NCI-H1417 treated with DMSO at 0.1 percent for 48 hours (cell line): Measurements from ENCODE around the gene MEIS3.
"Not testable (repeated sequence)": the region's sequence is repeated elsewhere in the genome, so short reads cannot be mapped to it uniquely, and the experiment has no call there.

ENCODE experiments used
- DNase-seq: peaks from one replicate; lab custom pipeline; 2025; lab: John Stamatoyannopoulos, UW

The MEIS3 gene

DNA sequence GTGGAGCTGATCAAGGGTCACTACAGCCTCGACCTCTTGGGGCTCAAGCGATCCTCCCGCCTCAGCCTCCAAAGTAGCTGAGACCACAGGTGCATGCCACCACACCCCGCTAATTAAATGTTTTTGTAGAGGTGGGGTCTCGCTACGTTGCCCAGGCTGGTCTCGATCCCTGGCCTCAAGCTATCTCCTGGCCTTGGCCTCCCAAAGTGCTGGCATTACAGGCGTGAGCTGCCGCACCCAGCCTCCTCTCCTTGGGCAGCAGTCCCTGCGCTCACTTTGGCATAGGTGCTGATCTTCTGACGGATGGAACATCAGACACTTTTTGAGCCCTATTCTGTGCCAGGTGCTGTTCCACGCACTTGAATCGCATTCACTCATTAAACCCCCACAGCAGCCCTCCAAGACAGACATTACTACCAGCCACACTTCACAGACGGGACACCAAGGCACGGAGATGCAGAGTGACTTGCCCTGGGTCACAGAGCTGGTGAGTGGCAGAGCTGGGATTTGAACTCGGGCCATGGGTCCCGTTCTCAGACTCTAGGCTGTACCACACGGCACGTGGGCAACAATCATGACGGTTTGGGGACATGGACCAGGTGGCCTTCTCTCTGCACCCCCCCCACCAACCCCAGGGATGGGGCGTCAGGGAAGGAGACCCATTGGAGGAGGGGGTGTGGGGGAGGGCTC is 3.2 kb downstream of the MEIS3 start:
- no peak for DNase-seq

DNA sequence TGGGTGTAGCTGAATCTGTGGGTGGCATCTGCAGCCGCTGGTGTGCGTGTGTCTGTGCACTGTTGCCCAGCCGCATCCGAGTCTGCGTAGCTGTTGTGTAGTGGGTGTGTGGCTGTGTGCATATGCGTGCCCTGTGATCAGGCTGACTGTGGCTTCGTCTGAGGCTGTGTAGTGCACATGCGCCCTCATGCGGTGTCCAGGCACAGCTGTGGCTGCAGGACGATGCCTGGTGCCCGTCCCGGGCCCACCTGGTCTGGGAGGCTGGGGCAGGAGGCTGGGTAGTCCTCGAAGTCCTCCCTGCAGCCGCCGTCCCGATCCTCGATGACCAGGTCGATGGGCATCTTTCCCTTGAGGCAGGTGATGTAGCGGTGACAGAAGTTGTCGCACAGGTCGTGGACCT is 4.9 kb downstream of the MEIS3 start:
- DNase-seq, result no peak

DNA sequence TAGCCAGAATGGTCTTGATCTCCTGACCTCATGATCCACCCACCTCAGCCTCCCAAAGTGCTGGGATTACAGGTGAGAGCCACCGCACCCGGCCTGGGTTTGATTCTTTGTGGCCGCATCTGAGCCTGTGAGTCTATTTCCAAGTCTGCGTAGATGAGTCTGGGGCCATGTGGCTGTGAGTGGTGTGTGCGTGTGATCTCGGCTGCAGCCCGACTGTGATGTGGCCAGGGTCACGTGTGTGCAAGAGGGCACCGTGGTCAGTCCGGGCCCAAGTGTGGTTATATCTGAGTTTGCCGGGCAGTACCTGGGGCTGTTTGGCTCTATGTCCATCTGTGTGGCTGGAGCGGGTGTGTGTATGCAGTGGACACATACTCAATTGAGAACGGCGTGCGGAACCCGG is 5.4 kb downstream of the MEIS3 start:
- DNase-seq, result no peak

DNA sequence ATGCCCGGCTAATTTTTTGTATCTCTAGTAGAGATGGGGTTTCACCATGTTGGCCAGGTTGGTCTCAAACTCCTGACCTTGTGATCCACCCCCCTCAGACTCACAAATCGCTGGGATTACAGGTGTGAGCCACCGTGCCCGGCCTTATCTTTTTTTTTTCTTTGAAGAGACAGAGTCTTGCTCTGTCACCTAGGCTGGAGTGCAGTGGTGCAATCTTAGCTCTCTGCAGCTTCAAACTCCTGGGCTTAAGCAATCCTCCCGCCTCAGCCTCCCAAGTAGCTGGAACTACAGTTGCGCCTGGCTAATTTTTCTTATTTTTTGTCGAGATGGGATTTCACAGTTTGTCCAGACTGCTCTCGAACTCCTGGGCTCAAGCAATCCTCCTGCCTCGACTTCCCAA is 7.6 kb downstream of the MEIS3 start:
- not testable (repeated sequence) for DNase-seq

DNA sequence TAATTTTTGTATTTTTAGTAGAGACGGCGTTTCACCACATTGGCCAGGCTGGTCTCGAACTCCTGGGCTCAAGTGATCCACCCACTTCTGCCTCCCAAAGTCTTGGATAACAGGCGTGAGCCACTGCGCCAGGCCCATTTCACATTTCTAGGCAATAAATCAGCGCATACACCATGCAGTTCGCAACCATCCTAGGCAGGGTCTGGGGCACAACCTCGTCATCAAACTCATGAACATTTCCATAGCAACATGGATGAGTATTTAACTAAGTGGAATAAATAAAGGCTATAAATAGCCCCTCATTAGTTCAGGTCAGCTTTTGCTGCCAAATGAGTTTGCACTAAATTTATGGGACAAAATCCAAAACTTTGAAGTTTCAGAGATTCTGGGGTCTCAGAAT is 8.2 kb downstream of the MEIS3 start:
- no peak for DNase-seq

DNA sequence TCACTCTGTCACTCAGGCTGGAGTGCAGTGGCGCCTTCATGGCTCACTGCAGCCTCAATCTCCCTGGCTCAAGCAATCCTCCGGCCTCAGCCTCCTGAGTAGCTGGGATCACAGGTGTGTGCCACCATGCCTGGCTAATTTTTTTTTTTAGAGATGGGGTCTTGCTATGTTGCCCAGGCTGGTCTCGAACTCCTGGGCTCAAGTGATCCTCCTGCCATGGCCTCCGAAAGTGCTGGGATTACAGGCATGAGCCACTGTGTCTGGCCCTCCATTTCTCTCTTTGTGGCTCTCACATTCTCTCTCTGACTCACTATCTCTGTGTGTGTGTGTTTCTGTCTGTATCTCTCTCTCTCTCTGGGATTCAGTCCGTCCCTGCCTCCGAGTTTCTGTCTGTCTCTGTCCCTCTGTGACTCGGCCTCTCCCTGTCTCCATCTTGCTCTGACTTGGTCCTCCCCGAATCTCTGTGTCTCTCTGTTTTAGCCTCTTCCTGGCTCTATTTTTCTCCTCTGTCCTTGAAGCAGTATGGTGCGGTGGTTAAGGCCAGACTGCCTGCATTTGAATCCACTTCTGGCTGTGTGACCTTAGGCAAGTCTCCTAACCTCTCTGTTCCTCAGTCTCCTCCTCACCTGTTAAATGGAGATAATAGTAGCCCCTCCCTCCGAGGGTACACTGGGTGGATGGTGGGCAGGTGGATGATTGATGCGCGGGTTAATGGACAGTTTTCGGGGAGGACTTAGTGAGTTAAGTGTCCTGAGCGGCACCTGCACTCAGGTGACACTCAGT is 11.0 kb downstream of the MEIS3 start:
- no peak for DNase-seq

DNA sequence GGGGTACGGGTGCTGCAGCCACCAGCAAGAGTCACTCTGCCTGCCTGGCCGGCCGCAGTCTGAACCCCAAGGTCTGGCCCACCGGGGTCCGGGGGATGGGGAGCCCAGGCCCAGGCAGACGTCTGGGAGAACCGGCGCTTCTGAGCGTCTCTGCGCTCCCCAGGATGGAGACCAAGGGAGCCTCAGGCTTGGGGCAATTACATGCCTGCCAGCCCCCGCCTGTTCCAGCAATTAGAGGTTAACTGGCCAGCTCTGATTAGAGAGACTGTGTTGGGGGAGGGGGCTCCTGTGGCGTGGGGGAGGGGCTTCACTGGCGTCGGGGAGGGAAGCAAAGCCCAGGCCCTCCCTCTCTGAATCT is 11.9 kb downstream of the MEIS3 start:
- DNase-seq, result no peak

DNA sequence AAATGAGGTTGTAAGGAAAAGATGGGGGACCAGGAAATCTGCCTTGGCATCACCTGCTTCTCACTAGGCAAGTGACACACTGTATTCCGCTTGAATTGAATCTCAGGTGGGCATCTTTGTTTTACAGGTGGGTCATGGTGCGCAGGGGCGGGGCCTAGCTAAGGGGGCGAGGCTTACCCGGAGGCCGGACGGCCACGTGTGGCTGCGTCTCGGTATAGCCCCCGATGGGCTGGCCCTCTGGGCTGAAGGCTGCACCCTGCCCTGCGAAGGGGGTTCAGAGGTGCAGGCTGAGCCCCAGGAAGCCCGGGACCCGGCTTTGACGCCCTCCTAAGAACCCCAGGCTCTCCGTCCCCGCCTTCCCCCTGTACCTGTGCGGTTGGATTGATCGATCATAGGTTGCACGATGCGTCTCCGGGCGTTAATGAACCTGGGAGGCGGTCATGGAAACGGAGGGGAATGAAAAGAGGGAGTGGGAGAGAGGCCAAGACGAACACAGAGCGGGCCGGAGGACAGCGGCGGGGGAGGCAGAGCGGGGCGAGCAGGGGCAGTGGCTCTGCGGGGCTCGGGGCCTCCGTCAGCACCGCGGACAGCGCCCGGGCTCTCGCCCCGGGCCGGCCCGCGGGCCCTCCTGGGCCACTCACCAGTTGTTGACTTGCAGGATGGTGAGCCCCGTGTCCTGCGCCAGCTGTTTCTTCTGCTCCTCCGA is 12.5 kb downstream of the MEIS3 start:
- no peak for DNase-seq

DNA sequence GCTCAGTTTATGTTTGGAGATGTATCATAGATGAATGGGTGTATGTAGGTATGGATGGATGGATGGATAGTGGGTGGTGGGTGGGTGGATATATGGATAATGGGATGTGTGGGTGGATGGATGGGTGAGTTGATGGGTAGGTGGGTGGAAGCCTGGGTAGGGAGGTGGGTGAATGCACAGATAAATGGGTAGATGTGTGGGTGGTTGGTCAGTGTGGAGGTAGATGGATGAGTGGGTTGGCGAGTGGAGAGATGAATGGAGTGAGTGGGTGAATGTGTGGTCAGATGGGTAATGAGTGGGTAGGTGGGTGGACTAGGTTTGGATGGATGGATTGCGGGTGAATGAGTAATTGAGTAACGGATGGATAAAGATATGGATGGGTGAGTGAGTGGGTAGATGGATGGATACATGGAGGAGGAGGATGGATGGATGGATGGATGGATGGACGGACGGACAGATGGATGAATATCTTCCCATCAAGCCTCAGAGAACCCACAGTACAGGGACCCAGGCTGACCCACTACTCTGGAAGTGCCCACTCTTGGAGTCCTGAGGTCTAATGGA is 13.4 kb downstream of the MEIS3 start:
- DNase-seq, result no peak

DNA sequence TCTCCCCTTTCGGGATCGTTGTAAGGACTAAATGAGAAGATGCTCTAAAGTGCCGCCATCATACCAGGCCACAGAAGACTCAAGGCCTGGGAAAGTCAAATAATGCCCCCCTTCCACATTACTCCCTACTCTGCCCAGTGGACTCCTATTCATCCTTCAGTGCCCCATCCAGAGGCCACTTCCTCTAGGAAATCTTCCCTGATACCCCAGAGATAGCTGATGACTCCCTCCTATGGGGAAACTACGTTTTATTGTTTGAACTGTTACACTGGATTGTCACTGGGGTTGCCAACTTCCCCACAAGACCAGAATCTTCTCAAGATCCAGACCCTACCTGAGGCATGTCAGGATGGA is 14.2 kb downstream of the MEIS3 start:
- DNase-seq, result no peak

DNA sequence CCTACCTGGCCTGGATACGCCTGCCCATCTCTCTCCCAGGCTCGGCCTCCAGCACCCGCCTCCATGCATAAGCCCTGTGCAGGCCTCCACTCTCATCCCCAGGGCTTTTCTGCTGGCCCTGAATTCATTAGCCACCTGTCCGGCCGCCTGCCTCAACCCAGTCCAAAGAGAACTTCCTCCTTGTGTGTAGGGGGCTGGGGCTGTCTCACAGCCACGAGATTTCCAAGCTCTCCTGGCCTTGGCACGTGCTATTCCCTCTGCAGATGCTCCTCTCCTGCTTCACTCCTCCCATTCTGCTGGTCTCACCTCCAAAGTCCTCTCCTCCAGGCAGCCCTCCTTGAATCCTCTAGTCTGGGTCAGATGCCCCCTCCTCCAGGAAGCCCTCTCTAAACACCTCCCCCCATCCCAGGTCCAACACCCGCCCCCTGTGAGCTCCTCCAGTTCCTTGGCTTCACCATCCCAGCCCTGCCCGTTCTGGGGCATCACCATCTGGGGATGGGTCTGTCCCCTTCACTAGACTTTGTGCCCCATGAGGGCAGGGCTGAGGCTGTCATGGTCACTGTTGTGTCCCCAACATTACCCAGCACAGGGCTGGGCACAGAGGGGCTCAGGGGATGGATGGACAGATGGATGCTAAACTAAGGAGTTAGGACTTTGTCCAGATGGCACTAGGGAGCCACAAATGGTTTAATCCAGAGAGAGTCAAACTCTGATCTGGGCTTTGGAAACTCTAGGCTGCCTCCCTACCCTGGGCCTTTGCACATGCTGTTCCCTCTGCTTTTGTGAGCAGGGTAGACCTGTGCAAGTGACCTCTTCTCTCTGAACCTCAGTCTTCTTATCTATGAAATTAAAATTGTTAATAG is 14.8 kb downstream of the MEIS3 start:
- no peak for DNase-seq

DNA sequence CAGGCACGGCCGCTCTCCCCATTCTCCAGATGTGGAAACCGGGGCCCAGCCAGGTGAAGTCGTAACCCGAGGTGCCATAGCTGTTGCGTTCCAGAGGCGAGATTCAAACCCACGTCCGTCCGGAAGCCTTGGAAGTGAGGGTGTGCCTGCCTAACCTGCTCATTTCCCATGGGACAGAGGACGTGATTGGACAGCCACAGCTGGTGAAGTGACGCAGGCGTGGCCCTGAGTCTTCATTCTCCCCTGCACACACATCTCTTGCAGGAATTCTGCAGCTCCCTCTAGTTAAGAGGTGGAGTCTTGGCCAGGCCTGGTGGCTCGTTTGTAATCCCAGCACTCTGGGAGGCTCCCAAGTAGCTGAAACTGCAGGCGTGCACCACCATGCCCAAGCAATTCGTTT is 16.8 kb downstream of the MEIS3 start:
- no peak for DNase-seq

DNA sequence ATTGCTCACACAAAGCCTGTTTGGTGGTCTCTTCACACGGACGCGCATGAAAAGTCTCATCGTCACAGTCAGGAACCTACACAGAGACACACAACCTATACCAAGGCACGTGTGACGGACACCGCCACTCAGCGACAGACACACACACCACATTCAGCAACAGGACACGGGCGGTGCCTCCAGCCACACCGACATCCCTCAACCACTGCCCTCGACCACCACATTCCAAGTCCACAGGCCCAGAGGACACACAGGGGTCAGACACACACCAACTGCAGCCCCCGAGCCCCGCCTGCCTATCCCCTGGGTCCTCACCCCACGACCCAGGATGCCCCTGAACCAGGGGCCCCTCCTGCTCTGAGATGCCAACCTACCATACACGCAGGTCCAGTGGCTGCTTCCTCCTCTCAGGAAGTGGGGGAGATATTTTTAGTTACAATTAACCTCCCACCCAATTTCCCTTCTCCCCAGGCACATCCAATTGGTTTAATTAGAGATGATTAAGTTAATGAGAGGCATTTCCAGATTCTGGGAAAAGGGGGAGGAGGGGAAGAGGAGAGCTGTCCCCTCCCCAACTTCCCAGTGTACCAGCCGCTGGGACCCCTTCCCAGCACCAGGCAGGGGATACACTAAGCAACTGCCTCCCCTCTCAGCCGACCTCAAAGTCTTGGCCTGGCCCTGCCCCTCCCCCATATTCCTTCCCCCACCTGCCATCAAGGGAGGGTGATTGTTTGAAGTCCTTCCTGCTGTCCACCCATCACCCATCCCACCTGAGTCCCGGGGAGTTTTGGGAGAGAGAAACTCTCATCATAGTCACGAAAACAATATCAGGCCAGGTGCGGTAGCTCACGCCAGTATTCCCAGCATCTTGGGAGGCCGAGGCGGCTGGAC is 20.4 kb downstream of the MEIS3 start:
- DNase-seq, result no peak

DNA sequence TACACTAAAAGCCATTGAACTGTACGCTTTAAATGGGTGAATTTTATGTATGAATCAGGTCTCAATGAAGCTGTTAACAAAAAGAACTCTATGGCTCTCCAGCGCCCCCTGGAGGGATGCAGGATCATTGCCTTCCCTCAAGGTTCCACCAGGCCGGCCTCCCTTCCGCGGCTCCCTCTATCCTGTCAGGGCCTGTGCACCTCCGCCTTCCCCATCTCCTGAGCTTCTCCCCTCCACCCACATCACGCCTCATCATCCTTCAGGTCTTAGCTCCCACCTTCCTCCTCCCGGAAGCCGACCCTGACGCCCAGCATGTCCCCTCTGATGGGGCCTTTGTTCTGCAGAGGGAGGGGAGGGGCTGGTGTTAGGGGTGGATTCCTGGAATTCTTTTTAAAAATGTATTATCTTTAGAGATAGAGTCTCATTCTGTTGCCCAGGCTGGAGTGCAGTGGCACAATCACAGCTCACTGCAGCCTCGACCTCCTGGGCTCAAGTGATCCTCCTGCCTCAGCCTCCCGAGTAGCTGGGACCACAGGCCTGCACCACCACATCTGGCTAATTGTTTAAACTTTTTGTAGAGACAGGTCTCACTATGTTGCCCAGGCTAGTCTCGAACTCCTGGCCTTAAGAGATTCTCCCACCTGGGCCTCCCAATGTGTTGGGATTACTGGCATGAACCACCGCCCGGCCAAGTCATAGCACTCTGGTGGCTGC is 27.7 kb downstream of the MEIS3 start:
- no peak for DNase-seq

DNA sequence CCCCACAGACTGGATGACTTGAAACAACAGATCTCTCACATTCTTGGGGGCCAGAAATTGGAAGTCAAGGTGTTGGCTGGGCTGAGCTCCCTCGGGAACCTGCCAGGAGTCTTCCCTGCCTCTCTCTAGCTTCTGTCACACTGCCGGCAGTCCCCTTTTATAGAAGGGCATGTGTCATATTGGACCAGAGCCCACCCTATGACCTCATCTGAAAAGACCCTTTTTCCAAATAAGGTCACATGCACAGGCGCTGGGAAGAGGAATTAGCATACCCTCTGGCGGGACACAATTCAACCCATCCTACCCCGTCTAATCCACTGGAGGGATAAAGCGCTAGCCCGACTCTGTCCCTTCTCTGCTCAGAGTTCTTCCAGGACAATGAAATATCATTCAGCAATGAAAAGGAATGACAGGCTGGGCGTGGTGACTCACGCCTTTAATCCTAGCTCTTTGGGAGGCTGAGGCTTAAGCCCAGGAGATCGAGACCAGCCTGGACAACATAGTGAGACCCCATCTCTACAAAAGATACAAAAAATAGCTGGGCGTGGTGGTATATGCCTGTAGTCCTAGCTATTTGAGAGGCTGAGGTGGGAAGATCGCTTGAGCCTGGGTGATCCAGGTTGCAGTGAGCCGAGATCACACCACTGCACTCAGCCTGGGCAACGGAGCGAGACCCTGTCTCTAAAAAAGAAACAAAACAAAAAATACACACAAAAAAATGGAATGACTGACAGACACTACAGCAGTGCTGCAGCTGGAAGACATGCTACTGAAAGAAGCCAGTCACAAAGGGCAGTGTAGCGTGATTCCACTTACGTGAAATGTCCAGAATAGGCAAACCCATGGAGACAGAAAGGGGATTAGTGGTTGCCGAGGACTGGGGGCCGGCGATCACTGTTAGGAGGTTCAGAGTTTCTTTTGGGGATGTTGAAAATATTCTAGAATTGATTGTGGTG is 28.5 kb downstream of the MEIS3 start:
- DNase-seq, result no peak

DNA sequence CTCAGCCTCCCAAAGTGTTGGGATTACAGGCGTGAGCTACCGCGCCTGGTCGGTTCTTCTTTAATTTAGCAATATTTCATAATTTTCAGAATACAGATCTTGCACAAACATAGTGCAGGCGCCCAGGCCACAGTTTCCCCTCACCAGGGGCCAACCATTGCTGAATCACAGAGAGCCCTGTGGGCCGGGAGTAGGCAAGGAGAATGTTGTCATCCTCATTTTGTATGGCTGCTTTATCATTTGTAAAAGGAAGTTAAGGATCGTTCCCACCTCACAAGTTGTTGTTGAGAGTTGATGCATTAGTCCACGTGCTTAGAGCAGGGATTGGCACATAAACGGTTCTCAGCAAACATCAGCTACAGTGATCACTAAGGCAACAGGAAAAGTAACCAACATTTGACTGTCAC is 30.2 kb downstream of the MEIS3 start:
- no peak for DNase-seq

DNA sequence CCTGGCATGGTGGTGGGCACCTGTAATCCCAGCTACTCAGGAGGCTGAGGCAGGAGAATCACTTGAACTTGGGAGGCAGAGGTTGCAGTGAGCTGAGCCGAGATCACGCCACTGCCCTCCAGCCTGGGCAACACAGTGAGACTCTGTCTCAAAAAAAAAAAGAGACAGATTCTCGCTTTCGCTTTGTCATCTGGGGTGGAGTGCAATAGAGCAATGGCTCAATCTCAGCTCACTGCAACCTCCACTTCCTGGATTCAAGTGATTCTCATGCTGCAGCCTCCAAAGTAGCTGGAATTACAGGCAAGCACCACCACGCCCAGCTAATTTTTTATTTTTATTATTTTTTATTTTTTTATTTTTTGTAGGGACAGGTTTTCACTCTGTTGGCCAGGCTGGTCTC is 30.6 kb downstream of the MEIS3 start:
- not testable (repeated sequence) for DNase-seq

DNA sequence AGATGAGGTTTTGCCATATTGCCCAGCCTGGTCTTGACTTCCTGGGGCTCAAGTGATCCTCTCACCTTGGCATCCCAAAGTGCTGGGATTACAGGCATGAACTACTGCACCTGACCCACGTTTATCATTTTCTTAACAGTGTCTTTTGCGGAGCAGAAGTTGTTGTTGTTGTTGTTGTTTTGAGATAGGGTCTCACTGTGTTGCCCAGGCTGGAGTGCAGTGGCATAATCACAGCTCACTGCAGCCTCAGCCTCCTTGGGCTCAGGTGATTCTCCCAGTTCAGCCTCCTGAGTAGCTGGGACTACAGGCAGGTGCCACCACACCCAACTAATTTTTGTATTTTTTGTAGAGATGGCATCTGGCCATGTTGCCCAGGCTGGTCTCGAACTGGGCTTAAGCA is 31.7 kb downstream of the MEIS3 start:
- DNase-seq, result not testable (repeated sequence)

DNA sequence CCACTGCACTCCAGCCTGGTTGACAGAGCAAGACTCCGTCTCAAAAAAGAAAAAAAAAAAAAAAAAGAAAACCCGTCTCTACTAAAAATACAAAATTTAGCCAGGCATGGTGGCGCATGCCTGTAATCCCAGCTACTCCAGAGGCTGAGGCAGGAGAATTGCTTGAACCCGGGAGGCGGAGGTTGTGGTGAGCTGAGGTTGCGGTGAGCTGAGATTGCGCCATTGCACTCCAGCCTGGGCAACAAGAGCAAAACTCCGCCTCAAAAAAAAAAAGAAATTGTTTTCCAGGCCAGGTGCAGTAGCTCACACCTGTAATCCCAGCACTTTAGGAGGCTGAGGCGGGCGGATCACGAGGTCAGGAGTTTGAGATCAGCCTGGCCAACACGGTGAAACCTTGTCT is 32.7 kb downstream of the MEIS3 start:
- DNase-seq, result not testable (repeated sequence)
